Type B pancreatic cell (in vitro differentiated cells): ENCODE data around the gene OSER1. TPM values are rescaled to one million over a fixed set of nuclear protein-coding genes. Genes with fewer than 3 reads are reported as not detected.
"Not testable (repeated sequence)": the region's sequence is repeated elsewhere in the genome, so short reads cannot be mapped to it uniquely, and the experiment has no call there.

ENCODE experiments used
- DNase-seq: peaks from one replicate; pipeline ENCODE4 v3.0.0; 2021; ENCODE audit warnings: mixed read lengths; ENCODE audit not compliant: unreplicated experiment; ENCODE audit errors: extremely low spot score
- H3K27ac Mint-ChIP-seq: 2 replicates; pipeline ENCODE4 v1.8.0; 2021; ENCODE audit warnings: mild to moderate bottlenecking, mixed read lengths
- H3K27me3 Mint-ChIP-seq: 2 replicates; pipeline ENCODE4 v1.8.0; 2021; ENCODE audit warnings: mixed read lengths
- H3K36me3 Mint-ChIP-seq: 2 replicates; pipeline ENCODE4 v1.8.0; 2021; ENCODE audit warnings: mixed read lengths
- H3K4me1 Mint-ChIP-seq: one replicate; pipeline ENCODE4 v1.8.0; 2021; ENCODE audit warnings: mixed read lengths; ENCODE audit not compliant: unreplicated experiment
- H3K4me3 Mint-ChIP-seq: 2 replicates; pipeline ENCODE4 v1.8.0; 2021; ENCODE audit warnings: mild to moderate bottlenecking, mixed read lengths
- H3K9me3 Mint-ChIP-seq: 2 replicates; pipeline ENCODE4 v1.8.0; 2021; ENCODE audit warnings: mixed read lengths
- CTCF ChIP-seq: fragments of 200-600 bp; sonication (generic); conservative IDR thresholded peaks from 2 replicates; pipeline ENCODE4 v1.5.0; 2021; ENCODE audit warnings: antibody characterized with exemption, mild to moderate bottlenecking
- total RNA-seq: library from RNA; stranded (reverse); gene quantifications from 2 replicates; pipeline ENCODE4 v1.2.1, GENCODE V29; 2021; ENCODE audit warnings: low replicate concordance

Gene OSER1
- total RNA-seq, 1 donor from 2014 or later = 31.1 TPM

GRCh38 chr20:44190197-44190852 lies 20.2 kb downstream of the OSER1 start:
- H3K4me1 Mint-ChIP-seq = peaks cover 12% of the 10 kb centered on the region
- peak; percentile 91 for TF ChIP-seq CTCF
- H3K27me3 Mint-ChIP-seq, DNase-seq, H3K4me3 Mint-ChIP-seq, H3K9me3 Mint-ChIP-seq, H3K36me3 Mint-ChIP-seq: not testable (repeated sequence)
- H3K27ac Mint-ChIP-seq = peak overlapping the region; percentile 55

- H3K4me3 Mint-ChIP-seq = no peak overlapping the region
- DNase-seq = no peak
- peaks cover 12% of the 10 kb centered on the region for H3K4me1 Mint-ChIP-seq
- no peaks in the 10 kb centered on the region for H3K9me3 Mint-ChIP-seq
- H3K27ac Mint-ChIP-seq = peak overlapping the region; percentile 61
- peaks cover 3% of the 10 kb centered on the region for H3K27me3 Mint-ChIP-seq
- H3K36me3 Mint-ChIP-seq = no peaks in the 10 kb centered on the region
- TF ChIP-seq CTCF = no peak
Measured at GRCh38 chr20:44188752-44189151, 21.8 kb downstream of the OSER1 start.

GRCh38 chr20:44187772-44188709 lies 22.5 kb downstream of the OSER1 start:
- DNase-seq = no peak
- H3K9me3 Mint-ChIP-seq = no peaks in the 10 kb centered on the region
- no peaks in the 10 kb centered on the region for H3K36me3 Mint-ChIP-seq
- H3K4me1 Mint-ChIP-seq = peaks cover 12% of the 10 kb centered on the region
- H3K27me3 Mint-ChIP-seq = peaks cover 3% of the 10 kb centered on the region
- peak overlapping the region; percentile 81 for H3K4me3 Mint-ChIP-seq
- H3K27ac Mint-ChIP-seq = peak overlapping the region; percentile 61
- no peak for TF ChIP-seq CTCF

GRCh38 chr20:44187054-44187771 lies 23.4 kb downstream of the OSER1 start, which contains the start of gene JPH2:
TSS of gene JPH2 (minus strand) at chr20:44187188. CDS start at chr20:44186705, 483 bp downstream.
- TF ChIP-seq CTCF = no peak
- Mint-ChIP-seq H3K27ac (peak within 1 kb of the TSS; percentile 61), H3K9me3 (no peaks in the 10 kb centered on the region), H3K4me1 (peaks cover 17% of the 10 kb centered on the region), H3K4me3 (peak within 1 kb of the TSS; percentile 81), H3K36me3 (no peaks in the 10 kb centered on the region), H3K27me3 (peaks cover 3% of the 10 kb centered on the region)
- no peak for DNase-seq

GRCh38 chr20:44186674-44187053 lies 23.9 kb downstream of the OSER1 start:
- TF ChIP-seq CTCF = no peak
- DNase-seq = no peak
- H3K9me3 Mint-ChIP-seq = no peaks in the 10 kb centered on the region
- H3K4me3 Mint-ChIP-seq = peak overlapping the region; percentile 81
- peak overlapping the region; percentile 61 for H3K27ac Mint-ChIP-seq
- no peaks in the 10 kb centered on the region for H3K36me3 Mint-ChIP-seq
- H3K4me1 Mint-ChIP-seq = peaks cover 18% of the 10 kb centered on the region
- peaks cover 3% of the 10 kb centered on the region for H3K27me3 Mint-ChIP-seq
